GM18909 (cell line): ENCODE measurements around the gene SLC11A1.

Source experiments
- ATAC-seq: cut with Tn5 transposase; IDR thresholded peaks from one replicate; pipeline ENCODE4 v1.9.1; 2021; ENCODE audit warnings: mild to moderate bottlenecking; ENCODE audit not compliant: unreplicated experiment, poor library complexity

Gene SLC11A1

DNA sequence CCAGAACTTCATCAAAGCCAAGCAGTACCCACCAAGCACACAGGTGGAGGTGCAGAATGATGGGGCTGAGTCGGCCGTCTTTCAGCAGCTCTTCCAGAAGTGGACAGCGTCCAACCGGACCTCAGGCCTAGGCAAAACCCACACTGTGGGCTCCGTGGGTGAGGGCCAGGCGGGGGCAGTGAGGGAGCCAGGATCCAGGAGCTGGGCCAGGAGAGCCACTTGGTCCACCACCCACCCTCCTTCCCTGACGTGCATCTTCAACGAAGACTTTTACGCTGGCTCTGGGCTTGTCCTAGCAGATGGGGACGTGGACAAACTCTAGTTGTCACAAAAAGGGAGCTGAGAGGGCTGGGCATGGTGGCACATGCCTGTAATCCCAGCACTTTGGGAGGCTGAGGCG lies 48.6 kb downstream of the SLC11A1 start:
- no peak for ATAC-seq

- ATAC-seq: no peak
Observed at GRCh38 chr2:218431878-218432277, 49.8 kb downstream of the SLC11A1 start.

- ATAC-seq: no peak
Observed at GRCh38 chr2:218432676-218433365, 50.7 kb downstream of the SLC11A1 start.

DNA sequence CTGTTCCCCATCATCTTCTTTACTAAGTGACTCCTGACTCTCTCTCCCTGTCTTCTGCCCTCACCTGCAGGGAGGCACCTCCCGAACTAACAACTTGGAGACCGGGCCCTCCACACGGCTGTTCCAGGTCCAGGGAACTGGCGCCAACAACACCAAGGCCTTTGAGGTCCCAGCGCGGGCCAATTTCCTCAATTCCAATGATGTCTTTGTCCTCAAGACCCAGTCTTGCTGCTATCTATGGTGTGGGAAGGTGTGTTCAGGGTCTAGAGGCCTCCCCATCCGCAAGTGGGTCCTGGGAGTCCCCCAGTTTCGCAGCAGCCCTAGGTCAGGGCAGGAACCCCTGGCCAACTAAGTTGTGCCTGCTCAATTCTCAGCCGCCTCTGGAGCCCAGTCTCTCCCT lies 52.4 kb downstream of the SLC11A1 start:
- no peak for ATAC-seq

- ATAC-seq: no peak
Observed at GRCh38 chr2:218435003-218435982, 53.2 kb downstream of the SLC11A1 start.

DNA sequence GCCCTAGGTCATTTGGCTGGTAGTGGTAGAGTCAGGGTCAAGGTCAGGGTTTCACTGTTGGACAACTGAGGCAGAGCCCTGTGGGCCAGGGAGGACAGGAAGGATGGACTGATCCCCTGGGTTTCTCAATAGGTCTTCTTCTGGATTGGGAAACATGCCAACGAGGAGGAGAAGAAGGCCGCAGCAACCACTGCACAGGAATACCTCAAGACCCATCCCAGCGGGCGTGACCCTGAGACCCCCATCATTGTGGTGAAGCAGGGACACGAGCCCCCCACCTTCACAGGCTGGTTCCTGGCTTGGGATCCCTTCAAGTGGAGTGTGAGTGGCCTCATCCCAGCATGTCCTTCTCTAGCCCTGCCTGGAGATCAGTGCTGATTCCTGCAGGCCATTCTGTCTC lies 54.9 kb downstream of the SLC11A1 start:
- ATAC-seq: no peak

DNA sequence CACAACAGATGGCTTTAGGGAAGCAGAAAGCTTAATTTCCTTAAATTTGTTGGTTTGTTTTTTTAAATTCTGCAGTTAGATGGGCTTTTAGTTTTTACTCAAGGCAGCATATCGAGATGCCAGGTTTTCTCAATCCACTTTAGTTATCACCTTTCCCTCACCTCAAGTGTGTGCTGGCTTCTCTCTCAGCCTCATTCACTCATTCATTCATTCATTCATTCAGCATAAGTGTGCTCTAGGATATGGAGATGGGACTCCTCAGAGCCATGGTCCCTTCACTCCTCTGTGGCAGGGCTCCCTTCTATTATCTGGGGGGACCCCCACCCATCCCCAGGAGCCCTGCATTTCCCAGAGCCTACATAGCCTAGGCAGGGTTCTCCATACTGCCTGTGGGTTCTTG lies 55.9 kb downstream of the SLC11A1 start:
- no peak for ATAC-seq

GRCh38 chr2:218438596-218438995 lies 56.5 kb downstream of the SLC11A1 start:
- ATAC-seq: no peak

DNA sequence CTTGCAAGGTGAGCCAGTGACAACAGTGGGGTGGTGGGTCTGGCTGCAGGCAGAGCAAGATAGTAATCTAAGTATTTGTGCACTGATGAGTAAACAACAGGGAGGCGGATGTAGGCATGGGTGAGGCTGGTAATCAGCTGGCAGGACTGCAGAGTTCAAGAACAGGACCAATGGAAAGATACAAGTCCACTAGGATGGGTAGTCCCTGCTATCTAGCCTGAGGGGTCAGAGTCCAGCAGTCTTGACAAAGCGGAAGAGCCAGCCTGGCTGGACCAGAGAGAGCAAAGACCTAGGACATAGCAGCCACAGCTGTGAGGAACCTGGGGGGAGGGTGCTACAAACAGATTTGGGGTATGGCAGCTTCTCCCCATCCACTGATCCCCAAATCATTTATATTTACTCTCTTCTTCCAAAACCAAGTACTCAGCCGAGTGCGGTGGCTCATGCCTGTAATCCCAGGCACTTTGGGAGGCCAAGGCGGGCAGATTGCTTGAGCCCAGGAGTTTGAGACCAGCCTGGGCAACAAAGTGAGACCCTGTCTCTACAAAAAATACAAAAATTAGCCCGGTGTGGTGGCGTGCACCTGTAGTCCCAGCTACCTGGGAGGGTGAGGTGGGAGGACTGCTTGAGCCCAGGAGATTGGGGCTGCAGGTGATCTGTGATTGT lies 62.8 kb downstream of the SLC11A1 start:
- ATAC-seq: no peak

DNA sequence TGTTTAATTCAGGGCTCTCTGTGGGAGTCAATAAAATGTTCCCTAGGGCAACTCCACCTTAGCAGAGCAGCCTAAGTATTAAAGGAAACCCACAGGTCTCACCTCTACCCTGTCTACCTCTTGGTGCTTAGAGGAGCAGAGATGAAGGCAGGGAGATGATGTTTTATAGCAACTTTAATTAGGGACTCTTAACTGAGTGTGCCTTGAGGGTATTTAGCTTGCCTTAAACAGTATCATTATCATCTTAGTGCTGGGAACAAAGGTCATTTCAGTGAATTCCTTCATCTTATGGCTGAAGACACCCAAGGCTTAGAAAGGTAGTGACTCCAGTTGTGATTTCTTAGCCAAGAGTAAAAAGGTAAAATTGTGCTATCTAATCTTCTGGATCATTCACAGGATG lies 63.5 kb downstream of the SLC11A1 start:
- no peak for ATAC-seq
